ENCODE measurements around the gene TSHR.
"Not testable (repeated sequence)": the region's sequence is repeated elsewhere in the genome, so short reads cannot be mapped to it uniquely, and the experiment has no call there.

The TSHR gene

DNA sequence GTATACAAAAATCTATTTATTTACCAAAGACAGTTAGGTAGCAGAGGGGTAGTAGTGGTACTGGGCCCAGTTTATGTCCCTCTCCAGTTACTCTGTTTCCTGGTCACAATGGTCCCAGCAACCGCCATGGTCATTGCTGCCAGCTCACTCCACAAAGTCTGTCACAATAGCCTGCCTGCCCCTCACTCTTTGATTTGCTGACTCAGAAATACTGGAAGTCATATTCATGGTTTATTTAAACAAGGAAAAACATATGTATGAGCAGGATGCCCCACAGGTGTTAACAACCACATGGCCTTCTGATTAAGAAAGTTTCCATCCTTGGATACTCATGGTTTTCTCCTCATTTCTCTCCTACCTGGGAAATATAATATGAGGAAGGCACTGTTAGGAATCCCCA lies 49.2 kb downstream of the TSHR start:
- DNase-seq, result no peak

- DNase-seq, result no peak
Measured at GRCh38 chr14:81005540-81006228, 50.3 kb downstream of the TSHR start.

GRCh38 chr14:81006266-81006665 lies 50.8 kb downstream of the TSHR start:
- no peak for DNase-seq

GRCh38 chr14:81007131-81007530 lies 51.7 kb downstream of the TSHR start:
- DNase-seq, result no peak

DNA sequence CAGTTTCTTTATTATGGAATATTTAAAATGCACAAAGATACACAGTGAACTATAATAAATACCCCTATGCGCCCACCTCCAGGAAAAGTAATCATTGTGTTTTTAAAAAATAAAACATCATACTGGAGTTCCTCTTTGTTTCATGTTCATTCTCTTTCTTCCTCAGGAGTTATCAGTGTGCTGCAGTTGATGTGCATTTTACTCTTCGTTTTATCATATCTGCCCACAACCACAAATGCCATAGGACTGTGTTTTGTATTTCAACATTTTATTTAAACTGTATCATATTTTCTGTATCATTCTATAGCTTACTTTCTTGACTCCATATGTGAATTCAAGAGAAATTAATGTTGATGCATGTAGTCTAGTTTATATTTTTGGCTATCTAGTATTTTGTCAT lies 53.9 kb downstream of the TSHR start:
- DNase-seq, result no peak

DNA sequence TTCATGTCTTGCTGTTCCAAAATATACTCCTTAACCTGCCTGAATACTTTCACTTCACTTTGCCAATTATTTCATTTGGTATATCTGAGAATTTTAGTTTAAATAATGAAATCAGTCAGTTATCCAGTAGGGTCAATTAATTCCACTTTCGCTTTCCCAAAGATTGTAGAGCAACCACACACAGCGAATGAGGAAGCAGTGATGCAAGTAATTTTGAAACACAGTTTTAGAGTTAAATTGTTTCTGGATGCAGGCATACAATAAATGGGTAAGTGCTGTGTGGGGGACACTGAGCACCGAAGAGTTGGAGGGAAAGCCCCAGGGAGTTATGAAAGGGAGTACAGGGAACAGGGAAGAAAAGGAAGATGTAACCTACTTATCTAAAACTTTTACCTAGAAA lies 62.8 kb downstream of the TSHR start:
- DNase-seq, result peak; percentile 86

- peak; percentile 18 for DNase-seq
Measured at GRCh38 chr14:81018684-81019083, 63.3 kb downstream of the TSHR start.

GRCh38 chr14:81019113-81019512 lies 63.7 kb downstream of the TSHR start:
- not testable (repeated sequence) for DNase-seq

GRCh38 chr14:81023095-81023710 lies 67.8 kb downstream of the TSHR start:
- no peak for DNase-seq

- DNase-seq, result peak; percentile 69
Measured at GRCh38 chr14:81028461-81028860, 73.0 kb downstream of the TSHR start.

- no peak for DNase-seq
Measured at GRCh38 chr14:81031488-81031887, 76.1 kb downstream of the TSHR start.

DNA sequence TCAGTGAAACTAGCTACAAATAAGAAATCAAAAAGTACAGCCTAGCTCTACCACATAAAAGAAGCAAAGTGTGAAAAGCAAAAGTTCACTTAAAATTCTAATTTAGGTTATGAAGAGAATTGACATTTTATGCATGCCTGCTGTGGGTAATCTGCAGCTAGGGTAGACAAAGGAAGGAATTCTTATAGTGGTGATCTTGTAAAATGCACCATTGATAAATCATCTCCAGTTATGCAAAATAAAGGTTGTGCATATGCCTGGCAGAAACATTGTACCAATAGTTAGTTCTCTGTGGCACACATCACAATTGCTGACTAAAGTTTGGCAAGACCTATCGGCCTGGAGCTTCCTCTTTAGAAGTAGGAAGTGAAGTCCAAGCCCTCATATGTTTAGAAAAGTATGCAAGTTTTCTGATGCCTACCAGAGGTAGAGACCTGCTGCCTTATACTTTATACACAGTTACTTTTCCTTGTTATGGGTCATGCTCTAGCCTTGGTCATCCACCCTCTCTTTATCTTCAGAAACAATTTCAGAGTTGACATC lies 78.3 kb downstream of the TSHR start:
- DNase-seq, result peak; percentile 90

- DNase-seq, result peak; percentile 68
Measured at GRCh38 chr14:81042438-81042837, 87.0 kb downstream of the TSHR start.

GRCh38 chr14:81051547-81051946 lies 96.1 kb downstream of the TSHR start:
- DNase-seq, result no peak

- not testable (repeated sequence) for DNase-seq
Measured at GRCh38 chr14:81054057-81054456, 98.6 kb downstream of the TSHR start.

DNA sequence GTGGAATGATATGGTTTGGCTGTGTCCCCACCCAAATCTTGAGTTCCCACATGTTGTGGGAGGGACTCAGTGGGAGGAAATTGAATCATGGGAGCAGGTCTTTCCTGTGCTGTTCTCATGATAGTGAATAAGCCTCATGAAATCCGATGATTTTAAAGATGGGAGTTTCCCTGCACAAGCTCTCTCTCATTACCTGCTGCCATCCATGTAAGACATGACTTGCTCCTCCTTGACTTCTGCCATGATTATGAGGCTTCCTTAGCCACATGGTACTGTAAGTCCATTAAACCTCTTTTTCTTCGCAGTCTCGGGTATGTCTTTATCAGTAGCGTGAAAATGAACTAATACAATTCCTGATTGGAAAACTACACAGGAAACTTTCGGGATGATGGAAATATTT lies 100.5 kb downstream of the TSHR start:
- no peak for DNase-seq

DNA sequence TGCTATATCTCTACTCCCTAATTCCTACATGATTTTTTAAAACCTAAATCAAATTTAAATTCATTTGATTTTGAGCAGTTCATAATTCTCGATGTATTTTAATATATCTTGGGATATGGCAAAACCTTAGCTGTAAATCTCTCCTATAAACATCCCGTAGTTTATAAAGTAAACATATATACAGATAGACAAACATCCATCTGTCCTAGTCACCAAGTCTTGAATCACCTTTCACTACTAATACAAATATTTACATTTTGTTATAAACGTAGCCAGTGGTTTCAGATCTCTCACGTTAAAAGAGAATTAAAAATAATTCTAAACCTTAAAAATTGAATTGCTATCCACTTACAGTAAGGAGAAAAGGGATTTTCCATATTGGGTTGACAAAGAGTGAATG lies 107.0 kb downstream of the TSHR start:
- no peak for DNase-seq

DNA sequence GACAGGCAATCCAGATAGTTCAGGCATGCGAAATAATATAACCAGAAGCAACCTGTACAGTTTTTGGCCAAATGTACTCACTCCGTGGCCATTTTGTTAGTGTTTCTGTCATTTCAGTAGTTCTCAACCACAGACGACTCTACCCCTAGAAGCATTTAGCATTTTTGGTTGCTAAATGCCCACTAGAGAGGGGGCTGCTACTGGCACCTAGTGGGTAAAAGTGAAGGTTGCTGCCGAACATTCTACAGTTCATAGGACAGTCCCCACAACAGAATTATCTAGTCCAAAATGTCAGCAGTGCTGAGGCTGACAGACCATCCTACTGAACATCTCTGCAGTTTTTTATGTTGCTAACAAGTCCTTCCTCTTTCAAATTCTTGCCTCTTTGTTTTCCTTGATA lies 107.4 kb downstream of the TSHR start:
- DNase-seq, result peak; percentile 50

GRCh38 chr14:81066672-81067071 lies 111.3 kb downstream of the TSHR start:
- DNase-seq, result no peak

DNA sequence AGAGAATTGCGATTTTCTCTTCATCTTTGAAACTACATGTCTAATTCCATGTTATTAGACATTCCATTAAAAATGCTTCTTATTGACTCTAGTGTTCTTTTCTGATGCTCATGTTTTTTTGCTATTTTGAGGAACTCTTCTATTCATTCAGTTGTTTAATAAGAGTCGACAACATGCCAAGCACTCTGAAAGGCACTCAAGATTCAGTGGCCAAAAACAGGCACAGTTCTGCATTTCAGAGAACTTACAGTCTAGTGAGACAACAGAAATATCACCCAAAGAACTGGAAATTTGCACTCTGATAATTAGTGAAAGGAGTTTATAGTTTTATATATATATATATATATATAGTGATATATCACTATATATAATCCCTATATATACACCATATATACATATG lies 111.7 kb downstream of the TSHR start:
- DNase-seq, result no peak

DNA sequence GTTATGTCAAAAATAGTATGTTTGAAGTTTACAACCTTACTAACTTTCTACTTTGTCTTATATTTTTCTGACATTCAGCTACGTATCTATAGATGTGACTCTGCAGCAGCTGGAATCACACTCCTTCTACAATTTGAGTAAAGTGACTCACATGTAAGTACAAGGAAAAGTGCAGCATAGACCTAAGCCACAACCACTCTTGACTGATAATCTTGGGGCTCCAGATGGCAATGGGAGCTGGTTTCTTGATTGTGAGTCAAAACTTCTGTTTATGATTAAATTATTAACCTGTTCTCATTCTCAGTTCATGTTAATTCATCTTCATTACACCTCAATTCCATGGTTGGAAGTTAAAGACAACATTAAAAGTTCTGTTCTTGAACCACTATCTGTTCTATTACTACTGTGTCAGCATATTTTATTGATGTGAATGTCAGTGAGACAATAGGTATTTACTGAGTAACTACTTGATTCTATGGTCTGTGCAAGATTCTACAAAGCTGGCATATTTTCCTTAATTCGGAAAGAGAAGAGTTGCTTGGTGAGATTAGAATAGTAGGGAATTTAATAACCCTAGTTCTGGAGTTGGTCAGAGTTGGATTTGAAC lies 112.9 kb downstream of the TSHR start:
- DNase-seq, result no peak

DNA sequence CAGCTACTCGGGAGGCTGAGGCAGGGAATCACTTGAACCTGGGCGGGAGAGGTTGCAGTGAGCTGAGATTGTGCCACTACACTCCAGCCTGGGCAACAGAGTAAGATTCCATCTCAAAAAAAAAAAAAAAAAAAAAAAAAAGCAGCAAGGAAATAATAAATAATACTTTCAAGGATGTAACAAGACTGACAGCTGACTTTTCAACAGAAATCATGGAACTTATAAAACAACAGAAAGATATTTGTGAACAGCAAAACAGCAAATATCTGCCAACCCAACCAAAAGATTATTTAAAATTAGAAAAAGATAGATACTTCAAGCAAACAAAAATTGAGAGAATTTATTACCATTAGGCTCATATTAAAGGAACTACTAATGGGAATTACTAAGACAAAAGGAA lies 115.1 kb downstream of the TSHR start:
- DNase-seq, result no peak

DNA sequence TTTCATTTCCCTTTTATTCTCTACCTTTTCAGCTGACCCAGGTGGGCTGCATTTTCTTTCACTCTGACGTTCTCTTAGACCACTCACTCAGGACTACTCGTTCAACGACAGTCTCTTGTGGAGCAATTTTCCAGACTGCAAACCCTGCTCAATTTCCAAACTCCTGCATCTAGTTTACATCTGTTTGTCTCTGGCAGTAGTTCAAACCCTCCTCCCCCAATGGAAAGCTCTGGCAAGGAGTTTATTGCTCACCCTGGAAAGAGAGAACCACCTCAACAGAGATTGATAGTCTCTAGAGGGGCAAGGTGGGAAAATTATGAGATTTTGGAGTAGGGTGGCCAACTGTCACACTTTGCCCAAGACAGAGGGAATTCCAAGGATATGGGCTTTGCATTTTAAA lies 130.2 kb downstream of the TSHR start:
- no peak for DNase-seq

- no peak for DNase-seq
Measured at GRCh38 chr14:81087230-81087629, 131.8 kb downstream of the TSHR start.
